Activated T-helper 1 cell treated with anti-CD3 and anti-CD28 coated beads, Interleukin-2, amount 50 U/mL, for 16 hours (primary cell): ENCODE data around the gene AKR1C1.
"Not testable (repeated sequence)": the region's sequence is repeated elsewhere in the genome, so short reads cannot be mapped to it uniquely, and the experiment has no call there.

Experiments used
- DNase-seq, 2 donors: peaks; one replicate each; pipeline ENCODE4 v3.0.0-alpha.2; 2020; ENCODE audit warnings: low read depth in 1 of 2, low spot score in 1 of 2

AKR1C1 gene

GRCh38 chr10:4982764-4983226 lies 19.6 kb downstream of the AKR1C1 start:
- no peak for DNase-seq

DNA sequence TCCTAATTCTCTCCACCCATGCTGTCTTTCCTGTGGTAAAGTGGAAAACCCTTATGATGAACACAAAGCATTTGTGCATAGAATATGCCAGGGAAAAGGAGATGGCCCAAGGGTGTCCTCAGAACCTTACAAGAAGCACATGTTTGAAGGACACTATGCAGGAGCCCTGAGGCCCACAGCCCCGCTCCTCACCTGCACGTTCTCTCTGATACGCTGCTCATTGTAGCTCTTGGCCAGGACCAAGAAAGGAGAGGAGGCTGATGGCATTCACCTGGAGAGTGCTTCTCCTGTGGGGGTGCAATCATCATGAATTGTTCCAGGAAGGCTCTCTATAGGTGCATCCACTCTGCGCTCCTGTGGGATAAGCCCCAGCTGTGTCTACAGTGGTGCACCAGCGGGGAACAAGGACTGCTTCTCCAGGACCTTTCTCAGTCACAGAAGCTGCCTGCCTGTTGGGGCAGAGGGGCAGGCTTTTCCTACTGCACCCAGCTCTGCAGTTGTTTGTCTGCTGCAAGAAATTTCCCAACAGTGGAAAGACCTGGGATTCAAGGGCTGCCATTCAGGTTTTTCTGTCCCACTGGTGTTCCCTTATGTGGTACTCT lies 20.5 kb downstream of the AKR1C1 start:
- no peak for DNase-seq

DNA sequence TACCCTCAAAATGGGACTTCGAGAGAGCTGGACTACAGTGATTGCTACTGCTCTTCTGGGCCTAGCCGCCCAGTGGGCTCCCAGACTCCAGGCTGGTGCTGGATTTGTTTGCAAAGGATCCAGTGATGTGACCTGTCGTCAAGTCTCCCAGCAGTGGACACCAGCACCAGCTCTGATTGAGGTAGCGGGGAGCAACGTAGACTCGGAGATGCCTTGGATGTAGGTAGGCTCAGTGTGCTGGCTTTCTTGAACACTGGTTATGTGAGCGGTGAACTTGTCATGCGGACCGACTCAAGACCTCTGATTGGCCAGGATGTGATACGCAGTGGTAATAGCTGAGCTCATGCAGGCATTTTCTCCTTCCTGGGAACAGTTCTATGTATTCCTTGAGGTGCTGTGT lies 21.0 kb downstream of the AKR1C1 start:
- DNase-seq: no peak

DNA sequence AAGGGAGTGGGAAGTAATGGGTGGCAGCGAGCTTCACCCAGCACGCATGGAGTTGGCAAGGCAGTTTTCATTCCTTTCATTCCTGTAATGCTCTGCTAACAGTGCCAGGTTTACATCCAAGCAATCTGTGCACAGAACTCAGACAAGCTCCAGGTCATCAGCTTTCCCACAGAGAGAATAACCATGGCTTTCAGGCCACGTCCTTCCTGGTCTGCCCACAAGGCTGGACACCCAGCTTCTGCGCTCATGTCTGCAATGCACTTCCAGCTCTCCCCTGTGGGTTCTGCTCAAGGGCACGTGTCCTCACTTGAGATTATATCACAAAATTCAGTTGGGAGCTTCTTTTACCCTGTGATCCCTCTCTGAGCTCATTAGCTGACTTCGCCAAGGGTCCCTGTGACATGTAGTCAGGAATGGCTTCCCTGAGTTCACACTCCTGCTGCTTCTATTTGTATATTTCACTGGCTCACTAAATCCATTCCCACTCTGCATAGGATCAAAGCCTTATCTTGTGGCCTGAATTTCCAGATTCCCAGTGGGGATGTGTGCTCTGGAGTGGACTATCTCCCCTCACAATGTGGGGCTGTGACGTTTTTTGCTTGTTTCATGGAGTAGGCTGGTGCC lies 21.9 kb downstream of the AKR1C1 start:
- DNase-seq: no peak

GRCh38 chr10:4988000-4988641 lies 24.9 kb downstream of the AKR1C1 start:
- DNase-seq: not testable (repeated sequence)

- no peak for DNase-seq
These were observed 27.0 kb downstream of the AKR1C1 start for GRCh38 chr10:4990217-4990616.

DNA sequence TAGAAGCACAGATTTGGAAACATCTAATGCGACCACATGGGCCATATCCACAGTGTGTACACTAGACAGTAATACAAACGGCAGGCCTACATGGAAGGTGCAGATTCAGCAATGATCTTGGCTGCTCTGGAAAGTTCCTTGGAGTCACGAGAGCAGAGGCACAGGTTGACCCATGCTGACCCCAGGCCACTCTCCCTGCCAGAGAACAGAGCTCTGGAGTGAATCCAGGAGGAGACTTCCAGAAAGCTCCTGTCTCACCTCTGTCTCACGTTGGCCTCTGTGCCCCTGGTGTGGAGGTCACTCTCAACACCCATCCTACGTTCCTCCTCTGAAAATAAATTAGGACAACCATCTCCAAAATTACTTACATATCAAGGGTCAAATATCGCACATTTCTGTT lies 28.2 kb downstream of the AKR1C1 start:
- not testable (repeated sequence) for DNase-seq

DNA sequence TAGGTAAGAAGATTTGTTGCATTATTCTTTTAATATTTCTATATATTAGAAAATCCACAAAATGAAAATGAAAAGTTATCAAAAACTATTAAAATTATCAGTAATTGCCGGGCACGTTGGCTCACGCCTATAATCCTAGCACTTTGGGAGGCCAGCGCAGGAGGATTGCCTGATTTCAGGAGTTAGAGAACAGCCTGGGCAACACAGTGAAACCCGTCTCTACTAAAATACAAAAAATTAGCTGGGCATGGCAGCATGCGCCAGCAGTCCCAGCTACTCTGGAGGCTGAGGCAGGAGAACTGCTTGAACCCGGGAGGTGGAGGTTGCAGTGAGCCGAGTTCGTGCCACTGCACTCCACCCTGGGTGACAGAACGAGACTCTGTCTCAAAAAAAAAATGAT lies 29.3 kb downstream of the AKR1C1 start:
- DNase-seq: not testable (repeated sequence)

- not testable (repeated sequence) for DNase-seq
These were observed 31.0 kb downstream of the AKR1C1 start for GRCh38 chr10:4994260-4994659.

DNA sequence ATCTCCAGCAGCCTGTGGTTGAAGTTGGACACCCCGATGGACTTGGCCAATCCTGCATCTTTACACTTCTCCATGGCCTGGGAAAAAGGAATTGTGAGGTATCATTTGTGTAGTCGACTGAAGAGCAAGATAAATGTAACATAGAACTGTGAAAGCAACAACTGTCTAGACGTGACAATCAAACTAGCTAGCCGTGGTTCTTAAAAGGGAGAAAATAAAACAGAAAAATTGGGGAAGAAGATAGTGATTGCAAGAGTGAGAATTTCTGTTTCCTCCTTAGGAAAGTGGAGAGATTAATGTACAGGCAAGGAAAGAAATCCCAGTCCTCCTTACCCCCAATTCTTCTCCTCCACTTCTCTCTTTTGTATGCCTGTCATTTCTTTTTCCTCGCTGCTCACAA lies 35.5 kb downstream of the AKR1C1 start:
- no peak for DNase-seq

DNA sequence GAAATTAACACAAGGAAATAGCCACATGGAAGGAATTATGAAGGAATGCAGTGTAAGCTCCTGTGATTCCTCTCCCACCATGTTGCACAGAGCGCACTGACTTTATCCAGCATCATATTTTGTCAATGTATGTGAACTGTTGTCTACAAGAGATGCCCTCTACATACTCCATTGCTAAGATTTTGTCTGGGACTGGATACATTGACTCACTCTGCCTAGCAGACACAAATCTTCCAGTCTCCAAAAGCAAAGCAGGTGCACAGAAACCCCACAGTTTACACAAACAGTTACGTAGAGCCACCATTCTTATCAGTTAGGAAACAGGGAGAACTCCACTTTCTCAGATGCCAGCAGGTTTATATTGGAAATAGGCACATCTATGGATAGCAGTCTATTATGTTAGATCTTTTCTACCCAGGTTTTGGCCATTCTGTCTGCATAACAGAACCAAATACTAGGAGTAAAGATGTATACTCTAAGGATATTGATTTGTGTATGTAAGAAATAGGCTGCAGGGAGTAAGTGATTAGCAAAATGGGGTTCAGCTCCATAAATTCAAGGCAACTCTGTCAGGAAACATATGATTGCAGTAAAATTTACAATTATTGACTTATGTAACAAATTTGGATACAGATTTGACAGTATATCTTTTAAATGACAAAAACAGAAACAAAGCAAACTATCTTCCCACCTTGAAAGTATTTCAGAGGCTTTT lies 39.0 kb downstream of the AKR1C1 start:
- DNase-seq: no peak

DNA sequence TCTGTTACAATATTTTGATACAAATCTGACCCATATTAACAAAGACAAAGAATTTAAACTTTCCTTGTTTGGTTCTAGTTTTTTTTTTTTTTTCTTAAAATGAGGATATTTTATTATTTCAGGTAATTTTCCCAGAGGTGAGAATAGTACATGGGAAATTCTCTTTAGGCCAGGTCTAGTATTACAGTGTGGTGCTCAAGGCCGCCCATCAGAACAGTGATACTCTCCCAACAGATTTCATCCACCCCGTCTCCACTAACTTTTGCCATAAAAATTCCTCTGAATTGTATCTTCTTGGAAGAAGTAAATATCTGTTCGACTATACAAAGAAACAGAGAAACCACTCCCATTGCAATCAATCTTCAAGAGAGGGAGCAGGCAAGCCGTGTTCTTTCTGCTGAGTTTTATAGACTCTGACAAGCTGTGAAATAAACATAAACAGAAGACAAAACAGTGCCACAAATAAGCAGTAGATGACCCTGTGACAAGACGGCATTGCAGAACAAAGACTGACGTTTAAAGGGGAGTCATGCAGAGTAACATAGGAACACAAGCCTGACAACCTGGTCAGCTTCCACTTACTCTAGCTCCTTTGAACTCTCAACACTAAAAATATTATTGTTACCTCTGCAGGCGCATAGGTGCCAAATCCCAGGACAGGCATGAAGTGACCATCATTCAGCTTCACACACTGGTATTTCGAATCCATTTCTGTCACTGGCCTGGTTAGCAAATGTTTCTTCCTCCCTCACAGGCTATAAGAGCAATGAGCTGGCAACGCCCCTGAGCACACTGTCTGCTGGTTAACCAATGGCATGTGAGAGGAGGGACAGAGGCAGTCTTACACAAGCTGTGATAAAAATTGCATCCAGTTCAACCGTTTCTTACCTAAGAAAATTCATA lies 40.2 kb downstream of the AKR1C1 start, which contains the start of gene AKR1C2:
TSS of gene AKR1C2 (minus strand) at position 731 of the 903 bp plus-strand sequence. CDS start at position 709, 22 bp downstream.
- DNase-seq: not testable (repeated sequence)

- not testable (repeated sequence) for DNase-seq
These were observed 40.8 kb downstream of the AKR1C1 start for GRCh38 chr10:5004030-5004385.

DNA sequence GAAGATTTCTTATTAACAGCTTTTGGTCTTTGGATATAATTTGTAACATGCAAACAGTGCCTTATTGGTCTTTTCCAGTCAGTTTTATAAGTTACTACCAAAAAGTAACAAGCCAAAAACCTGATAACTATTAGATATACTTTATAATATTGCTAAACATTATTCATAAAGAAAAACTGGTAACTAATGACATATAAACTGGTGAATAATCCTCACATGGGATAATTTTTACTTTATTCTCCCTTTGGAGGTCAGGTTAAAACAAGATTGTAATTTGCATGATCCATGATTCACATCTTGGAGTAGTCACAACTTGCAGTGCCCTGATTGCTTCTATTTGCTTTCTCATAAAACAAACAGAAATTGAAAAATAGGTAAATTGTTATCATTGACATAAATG lies 41.3 kb downstream of the AKR1C1 start:
- DNase-seq: not testable (repeated sequence)

- not testable (repeated sequence) for DNase-seq
These were observed 45.8 kb downstream of the AKR1C1 start for GRCh38 chr10:5008857-5009548.

GRCh38 chr10:5010043-5010442 lies 46.8 kb downstream of the AKR1C1 start:
- DNase-seq: not testable (repeated sequence)

GRCh38 chr10:5011392-5011791 lies 48.2 kb downstream of the AKR1C1 start:
- not testable (repeated sequence) for DNase-seq

DNA sequence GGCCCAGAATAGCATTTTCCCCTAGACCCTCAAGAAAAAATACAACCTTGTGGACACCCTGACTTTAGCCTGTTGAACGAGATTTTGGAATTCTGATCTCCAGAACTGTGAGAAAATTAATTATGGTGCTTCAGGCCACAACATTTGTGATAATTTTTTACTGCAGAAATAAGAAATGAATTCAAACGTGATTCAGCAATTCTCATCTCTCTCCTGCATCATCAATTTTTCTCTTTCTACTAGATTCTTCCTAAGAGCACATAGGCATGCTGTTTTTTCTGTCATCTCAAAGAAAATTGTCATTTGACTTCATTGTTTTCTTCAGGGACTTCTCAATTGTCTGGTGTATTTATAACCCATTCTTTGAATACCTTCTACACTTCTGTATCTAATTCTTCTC lies 49.4 kb downstream of the AKR1C1 start:
- DNase-seq: no peak

DNA sequence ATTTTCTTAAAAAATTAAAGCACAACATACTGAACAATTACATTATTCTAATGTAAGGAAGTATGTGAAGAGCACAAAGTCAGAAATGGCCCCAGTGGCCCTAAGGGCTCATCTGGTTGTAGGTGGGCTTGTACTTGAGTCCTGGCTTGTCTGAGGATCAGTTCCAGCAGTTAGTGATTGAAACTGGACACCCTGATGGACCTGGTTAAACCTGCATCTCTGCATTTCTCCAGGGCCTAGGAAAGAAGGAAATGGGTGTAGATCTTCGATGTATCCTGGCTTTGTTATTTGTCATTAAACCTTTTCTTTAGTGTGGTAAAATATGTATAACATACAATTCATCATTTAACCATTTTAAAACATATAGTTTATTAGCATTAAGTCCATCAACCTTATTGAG lies 50.2 kb downstream of the AKR1C1 start:
- DNase-seq: no peak
